A673 (cell line): ENCODE measurements around the gene CNTN5. TPM values are rescaled to one million over a fixed set of nuclear protein-coding genes. Genes with fewer than 3 reads are reported as not detected.

Experiments used
- BruUV-seq: library from RNA; stranded (reverse); fragments of 400-500 nt; replicated peaks from 2 replicates; lab custom pipeline; 2021; lab: Mats Ljungman, UMichigan
- CTCF ChIA-PET: fragments of 300-600 bp; sonication (Branson Sonifier 250); formaldehyde crosslinking; loops from one replicate; lab custom pipeline; 2022; ENCODE audit warnings: antibody characterized with exemption; lab: Charles Lee
- POLR2A ChIA-PET: fragments of 300-600 bp; sonication (Branson Sonifier 250); formaldehyde crosslinking; loops from one replicate; lab custom pipeline; 2022; ENCODE audit warnings: antibody characterized with exemption; ENCODE audit not compliant: low non-redundant PET; lab: Charles Lee
- DNase-seq: peaks from one replicate; pipeline ENCODE4 v3.0.0-alpha.2; 2015; ENCODE audit warnings: low spot score
- H3K27ac ChIP-seq: fragments of 200-600 bp; sonication (generic); 2 replicates; pipeline ENCODE4 v1.5.1; 2016; ENCODE audit warnings: mixed run types, low read depth, mild to moderate bottlenecking, mixed read lengths, antibody characterized with exemption, low read length; ENCODE audit not compliant: poor library complexity, severe bottlenecking
- H3K27me3 ChIP-seq: fragments of 200-600 bp; sonication (generic); replicated peaks from 2 replicates; pipeline ENCODE4 v1.6.1; 2017; ENCODE audit warnings: mixed run types, low read depth, mild to moderate bottlenecking, mixed read lengths, antibody characterized with exemption, low read length; ENCODE audit not compliant: insufficient read depth, poor library complexity
- H3K36me3 ChIP-seq: fragments of 200-600 bp; sonication (generic); 2 replicates; pipeline ENCODE4 v1.6.1; 2016; ENCODE audit warnings: mixed run types, mild to moderate bottlenecking, mixed read lengths, antibody characterized with exemption, low read length; ENCODE audit not compliant: insufficient read depth, poor library complexity, severe bottlenecking
- H3K4me1 ChIP-seq: fragments of 200-600 bp; sonication (generic); 2 replicates; pipeline ENCODE4 v1.6.1; 2017; ENCODE audit warnings: mixed run types, mild to moderate bottlenecking, mixed read lengths, antibody characterized with exemption, low read length; ENCODE audit not compliant: insufficient read depth, poor library complexity, severe bottlenecking
- H3K4me3 ChIP-seq: fragments of 200-600 bp; sonication (generic); 2 replicates; pipeline ENCODE4 v1.5.1; 2016; ENCODE audit warnings: low read depth, mixed run types, mild to moderate bottlenecking, mixed read lengths, low read length; ENCODE audit not compliant: poor library complexity, severe bottlenecking
- H3K9me3 ChIP-seq: fragments of 200-600 bp; sonication (generic); 2 replicates; pipeline ENCODE4 v1.6.1; 2016; ENCODE audit warnings: mixed run types, low read depth, mild to moderate bottlenecking, mixed read lengths, antibody characterized with exemption, low read length; ENCODE audit not compliant: poor library complexity, severe bottlenecking
- EZH2 ChIP-seq: fragments of 200-600 bp; sonication (generic); IDR thresholded peaks from 2 replicates; pipeline ENCODE4 v1.6.1; 2017; ENCODE audit warnings: borderline replicate concordance, low read depth, mild to moderate bottlenecking, mixed read lengths, antibody characterized with exemption, low read length; ENCODE audit not compliant: poor library complexity, severe bottlenecking
- intact Hi-C: fragments of 100-400 bp; cut with micrococcal nuclease; formaldehyde crosslinking; loops from one replicate; pipeline ENCODE4 v1.10.0; 2022; ENCODE audit not compliant: unreplicated experiment
- total RNA-seq: library from RNA; stranded (reverse); gene quantifications from 2 replicates; pipeline ENCODE4 v1.2.3, GENCODE V29; 2021
- TF ChIP-seq, protein P1 (sequence below): fragments of 300-800, 200-600 bp; sonication (generic); conservative IDR thresholded peaks from 2 replicates; pipeline ENCODE4 v1.5.1; 2017; ENCODE audit warnings: low read depth, mild to moderate bottlenecking, antibody characterized with exemption, low read length, moderate library complexity, mixed read lengths

CNTN5 gene
- total RNA-seq, 1 experiment from 2014 or later: 0.80 TPM

DNA sequence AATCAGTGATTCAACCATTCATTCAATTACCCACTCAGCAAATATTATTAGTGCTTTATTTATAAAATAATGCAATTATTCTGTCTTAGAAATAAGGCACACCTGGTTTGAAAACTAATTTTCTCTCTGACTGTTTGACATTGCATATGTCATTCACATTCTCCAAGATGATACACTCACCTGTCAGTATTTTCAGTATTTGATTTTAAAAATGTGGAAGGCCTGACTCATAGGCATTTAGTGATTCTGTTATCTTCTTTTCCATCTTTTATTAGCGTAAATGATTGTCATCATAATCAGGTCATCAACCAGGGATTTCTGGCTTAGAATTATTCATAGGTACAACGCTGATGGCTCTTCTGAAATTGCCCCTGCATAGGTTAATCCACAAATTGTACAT lies 480.9 kb downstream of the CNTN5 start:
- intact Hi-C loops: no loop called here

DNA sequence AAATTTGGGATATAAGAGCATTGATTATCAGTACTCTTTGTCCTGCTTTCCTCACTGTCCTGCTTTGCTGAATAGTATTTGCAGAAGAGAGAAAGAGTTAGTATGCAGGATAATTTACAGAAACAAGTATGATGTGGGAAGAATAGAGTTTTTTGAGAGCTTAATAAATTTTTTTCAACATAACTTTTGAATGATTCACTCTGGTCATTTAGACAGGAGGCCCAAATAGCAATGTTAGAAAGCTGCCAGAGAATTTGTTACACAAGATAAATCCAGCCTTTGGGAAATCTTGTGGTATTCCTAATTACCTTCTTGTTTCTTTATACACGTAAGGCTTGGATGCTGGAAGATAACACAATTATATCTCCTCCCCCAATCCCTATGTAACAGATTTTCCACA lies 484.6 kb downstream of the CNTN5 start:
- Histone ChIP-seq H3K4me1 (no peaks in the 10 kb centered on the region), H3K27ac (no peak overlapping the region), H3K27me3 (no peaks in the 10 kb centered on the region), H3K4me3 (no peak overlapping the region), H3K9me3 (no peaks in the 10 kb centered on the region), H3K36me3 (no peaks in the 10 kb centered on the region)
- CTCF ChIA-PET: no interaction called here
- no TSS peak for BruUV-seq
- POLR2A ChIA-PET: no interaction called here
- intact Hi-C loops: no loop called here
- DNase-seq: no peak
- TF ChIP-seq, protein P1, sequence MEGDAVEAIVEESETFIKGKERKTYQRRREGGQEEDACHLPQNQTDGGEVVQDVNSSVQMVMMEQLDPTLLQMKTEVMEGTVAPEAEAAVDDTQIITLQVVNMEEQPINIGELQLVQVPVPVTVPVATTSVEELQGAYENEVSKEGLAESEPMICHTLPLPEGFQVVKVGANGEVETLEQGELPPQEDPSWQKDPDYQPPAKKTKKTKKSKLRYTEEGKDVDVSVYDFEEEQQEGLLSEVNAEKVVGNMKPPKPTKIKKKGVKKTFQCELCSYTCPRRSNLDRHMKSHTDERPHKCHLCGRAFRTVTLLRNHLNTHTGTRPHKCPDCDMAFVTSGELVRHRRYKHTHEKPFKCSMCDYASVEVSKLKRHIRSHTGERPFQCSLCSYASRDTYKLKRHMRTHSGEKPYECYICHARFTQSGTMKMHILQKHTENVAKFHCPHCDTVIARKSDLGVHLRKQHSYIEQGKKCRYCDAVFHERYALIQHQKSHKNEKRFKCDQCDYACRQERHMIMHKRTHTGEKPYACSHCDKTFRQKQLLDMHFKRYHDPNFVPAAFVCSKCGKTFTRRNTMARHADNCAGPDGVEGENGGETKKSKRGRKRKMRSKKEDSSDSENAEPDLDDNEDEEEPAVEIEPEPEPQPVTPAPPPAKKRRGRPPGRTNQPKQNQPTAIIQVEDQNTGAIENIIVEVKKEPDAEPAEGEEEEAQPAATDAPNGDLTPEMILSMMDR: no peak
- TF ChIP-seq EZH2: no peak

More for the DNA sequence above, 480.9 kb downstream of the CNTN5 start:
- no peaks in the 10 kb centered on the region for H3K9me3 ChIP-seq
- no peaks in the 10 kb centered on the region for H3K27me3 ChIP-seq
- H3K4me1 ChIP-seq: no peaks in the 10 kb centered on the region
- ChIA-PET CTCF (no interaction called here), POLR2A (no interaction called here)
- TF ChIP-seq EZH2: no peak
- TF ChIP-seq, protein P1: no peak
- no peak overlapping the region for H3K4me3 ChIP-seq
- no peak overlapping the region for H3K27ac ChIP-seq
- H3K36me3 ChIP-seq: no peaks in the 10 kb centered on the region
- no TSS peak for BruUV-seq
- DNase-seq: no peak

DNA sequence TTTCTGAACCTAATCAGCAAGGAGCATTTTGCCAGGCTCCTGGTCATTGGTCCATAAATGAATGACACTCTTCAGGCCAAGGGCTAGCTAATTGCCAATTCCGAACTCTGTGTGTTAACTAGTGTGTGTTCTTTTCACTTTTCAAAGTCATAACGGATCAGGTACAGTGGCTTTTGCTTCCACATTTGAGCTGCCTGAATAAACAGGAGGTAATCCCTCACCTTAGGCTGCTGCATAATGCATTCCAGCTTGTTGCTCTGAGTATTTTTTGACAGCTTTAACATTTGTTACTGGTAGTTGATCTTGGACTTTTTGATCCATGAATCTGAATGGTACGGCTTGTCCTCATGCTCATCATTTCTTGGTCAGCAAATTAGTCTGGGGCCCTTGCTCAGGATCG lies 485.1 kb downstream of the CNTN5 start:
- ChIA-PET CTCF (no interaction called here), POLR2A (no interaction called here)
- Histone ChIP-seq H3K36me3 (no peaks in the 10 kb centered on the region), H3K27me3 (no peaks in the 10 kb centered on the region), H3K9me3 (no peaks in the 10 kb centered on the region), H3K4me1 (no peaks in the 10 kb centered on the region), H3K27ac (no peak overlapping the region), H3K4me3 (no peak overlapping the region)
- TF ChIP-seq EZH2: no peak
- TF ChIP-seq, protein P1: no peak
- DNase-seq: no peak
- BruUV-seq: no TSS peak
- intact Hi-C loops: no loop called here
